Activated CD4-positive, alpha-beta T cell treated with anti-CD3 and anti-CD28 coated beads for 48 hours (primary cell): ENCODE measurements around the gene GLS2.
"Not testable (repeated sequence)": the region's sequence is repeated elsewhere in the genome, so short reads cannot be mapped to it uniquely, and the experiment has no call there.

ENCODE experiments used
- DNase-seq: peaks from one replicate; pipeline ENCODE4 v3.0.0-alpha.2; 2020

Gene GLS2

GRCh38 chr12:56490360-56490759, 2.4 kb upstream of the GLS2 start:
- no peak for DNase-seq

GRCh38 chr12:56487448-56488040, 417 bp downstream of the GLS2 start:
- DNase-seq, result peak; percentile 50

DNA sequence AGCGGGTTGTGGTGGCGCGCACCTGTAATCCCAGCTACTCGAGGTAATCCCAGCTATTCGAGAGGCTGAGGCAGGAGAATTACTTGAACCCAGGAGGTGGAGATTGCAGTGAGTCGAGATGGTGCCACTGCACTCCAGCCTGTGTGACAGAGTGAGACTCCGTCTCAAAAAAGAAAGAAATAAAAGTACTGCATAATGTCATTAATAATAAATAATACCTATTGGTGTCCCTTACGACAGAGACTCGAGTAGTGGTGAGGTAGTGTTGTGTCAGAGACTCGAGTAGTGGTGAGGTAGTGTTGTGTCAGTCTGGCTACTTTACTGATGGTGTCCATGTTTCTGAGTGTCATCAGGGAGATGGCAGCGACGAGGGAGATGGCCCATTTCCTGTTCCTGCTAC, 1.3 kb downstream of the GLS2 start:
- DNase-seq, result no peak

- DNase-seq, result no peak
These were observed 3.4 kb downstream of the GLS2 start for GRCh38 chr12:56484566-56484965.

DNA sequence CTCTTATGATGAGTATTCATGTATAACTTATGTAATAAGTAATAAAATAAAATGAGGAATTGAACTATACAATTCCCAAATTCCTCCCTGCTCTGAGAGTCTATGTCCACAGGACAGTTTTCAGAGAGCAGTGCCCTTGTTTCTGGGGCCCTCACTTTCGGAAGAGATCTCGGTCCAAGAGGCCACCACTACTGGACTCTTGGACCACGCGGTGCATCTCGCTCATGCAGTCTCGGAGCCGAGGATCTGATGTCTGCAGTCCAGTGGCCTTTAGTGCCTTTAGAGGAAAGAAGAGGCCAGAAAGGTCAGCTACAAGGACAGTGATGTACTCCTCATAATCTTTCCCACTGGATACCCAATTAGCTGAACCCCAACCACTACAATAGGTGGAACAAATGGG, 8.3 kb downstream of the GLS2 start:
- DNase-seq, result no peak

DNA sequence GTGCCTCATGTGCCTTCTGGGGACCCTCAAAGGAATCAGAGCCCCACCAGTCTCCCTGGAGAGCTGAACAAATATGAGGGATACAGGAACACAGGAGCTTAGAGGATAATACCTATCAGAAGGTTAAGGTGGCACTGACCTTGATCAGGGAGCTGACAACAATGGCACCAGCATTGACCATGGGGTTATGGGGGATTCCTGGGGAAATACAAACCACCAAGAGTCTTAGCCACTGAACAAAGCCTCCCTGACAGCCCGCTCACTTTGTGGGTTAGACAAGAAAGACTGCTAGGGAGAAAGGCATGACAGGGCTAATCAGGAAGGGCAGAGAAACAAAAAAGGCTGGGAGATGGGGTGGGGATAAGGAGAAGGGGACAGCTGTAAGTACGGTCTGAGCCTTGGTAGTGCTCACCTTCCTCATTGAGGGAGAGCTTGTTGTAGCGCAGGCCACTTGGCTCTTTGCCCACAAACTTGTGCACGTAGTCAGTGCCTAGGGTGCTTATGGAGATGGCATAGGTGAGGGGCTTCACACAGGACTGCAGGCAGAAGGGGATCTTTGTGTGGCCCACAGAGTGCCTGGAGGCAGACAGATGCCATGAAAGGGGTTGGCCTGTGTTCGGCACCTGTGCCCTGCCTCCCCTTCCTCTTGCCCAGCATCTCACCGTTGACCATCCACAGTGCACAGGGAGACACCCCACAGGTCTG, 10.3 kb downstream of the GLS2 start:
- no peak for DNase-seq

DNA sequence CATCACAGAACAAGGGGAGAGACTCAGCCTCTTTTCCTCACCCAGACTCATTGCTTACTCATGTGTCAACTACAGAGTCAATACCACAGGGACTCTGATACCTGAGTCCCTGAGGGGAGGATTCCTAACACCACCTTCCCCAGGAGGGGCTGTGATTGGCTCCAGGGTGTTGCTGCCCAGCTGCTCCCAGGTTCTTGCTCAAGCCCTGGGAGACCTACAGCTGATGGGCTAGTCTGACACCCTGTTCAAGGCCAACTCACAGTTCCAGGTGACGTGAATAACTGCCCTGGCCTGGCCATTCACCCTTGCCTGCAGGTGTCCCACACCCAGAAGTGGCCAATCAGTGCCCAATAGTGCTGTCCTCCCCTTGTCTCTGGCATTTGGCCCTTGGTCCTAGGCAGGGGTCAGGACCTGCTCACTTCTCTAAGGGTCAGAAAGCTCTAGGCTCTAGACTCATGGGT, 11.0 kb downstream of the GLS2 start:
- no peak for DNase-seq

DNA sequence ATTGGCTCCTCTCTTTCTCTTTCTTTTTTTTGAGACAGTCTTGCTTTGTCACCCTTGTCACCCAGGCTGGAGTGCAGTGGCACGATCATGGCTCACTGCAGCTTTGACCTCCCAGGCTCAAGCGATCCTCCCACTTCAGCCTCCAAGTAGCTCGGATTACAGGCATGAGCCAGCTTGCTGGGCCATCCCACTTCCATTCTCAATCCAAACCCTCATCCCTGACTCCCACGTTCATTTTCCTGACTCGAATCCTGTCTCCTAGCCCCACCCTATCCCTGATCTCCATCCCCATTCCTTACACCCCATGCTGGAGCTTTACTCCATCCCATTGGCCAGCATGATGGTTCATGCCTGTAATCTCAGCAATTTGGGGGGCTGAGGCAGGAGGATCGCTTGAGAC, 11.8 kb downstream of the GLS2 start:
- no peak for DNase-seq

DNA sequence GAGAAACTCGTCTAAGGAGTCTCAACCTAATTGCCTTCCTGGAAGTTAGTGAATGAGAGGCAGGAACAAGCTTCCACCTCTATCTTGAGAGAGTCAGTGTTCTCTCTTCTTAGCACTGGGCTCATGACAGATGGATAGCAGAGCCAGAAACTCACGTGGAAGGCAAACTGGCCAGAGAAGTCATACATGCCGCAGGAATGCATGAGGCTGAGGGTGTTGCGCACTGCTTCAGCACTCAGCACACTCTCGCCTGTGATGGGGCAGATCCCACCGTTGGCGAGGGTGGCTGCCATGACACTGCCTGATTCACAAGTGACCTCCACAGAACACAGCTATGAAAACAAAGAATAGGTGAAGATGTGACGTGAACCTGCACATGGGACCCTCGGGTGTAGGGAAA, 13.6 kb downstream of the GLS2 start:
- no peak for DNase-seq

DNA sequence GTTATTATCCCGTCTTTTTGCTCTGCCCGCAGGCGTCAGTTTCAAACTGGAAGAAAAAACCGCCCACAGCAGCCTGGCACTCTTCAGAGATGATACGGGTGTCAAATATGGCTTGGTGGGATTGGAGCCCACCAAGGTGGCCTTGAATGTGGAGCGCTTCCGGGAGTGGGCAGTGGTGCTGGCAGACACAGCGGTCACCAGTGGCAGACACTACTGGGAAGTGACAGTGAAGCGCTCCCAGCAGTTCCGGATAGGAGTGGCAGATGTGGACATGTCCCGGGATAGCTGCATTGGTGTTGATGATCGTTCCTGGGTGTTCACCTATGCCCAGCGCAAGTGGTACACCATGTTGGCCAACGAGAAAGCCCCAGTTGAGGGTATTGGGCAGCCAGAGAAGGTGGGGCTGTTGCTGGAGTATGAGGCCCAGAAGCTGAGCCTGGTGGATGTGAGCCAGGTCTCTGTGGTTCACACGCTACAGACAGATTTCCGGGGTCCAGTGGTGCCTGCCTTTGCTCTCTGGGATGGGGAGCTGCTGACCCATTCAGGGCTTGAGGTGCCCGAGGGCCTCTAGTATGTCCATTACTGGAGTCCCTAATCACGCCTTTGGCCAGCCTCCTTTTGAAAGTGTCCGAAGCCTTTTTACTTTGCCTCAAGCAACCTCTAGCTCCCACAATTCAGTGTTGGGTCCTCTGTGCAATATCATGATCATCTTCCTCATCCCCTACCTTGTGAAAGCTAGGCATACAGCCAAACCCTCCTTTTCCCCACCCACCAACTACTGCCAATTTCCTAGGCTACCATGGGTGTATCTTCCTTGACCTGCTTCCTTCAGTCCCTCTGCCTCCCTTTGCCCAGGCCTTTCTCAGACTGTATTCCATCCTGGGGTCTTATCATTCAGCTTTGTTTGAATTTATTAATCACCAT, 18.7 kb downstream of the GLS2 start:
- peak; percentile 9 for DNase-seq

DNA sequence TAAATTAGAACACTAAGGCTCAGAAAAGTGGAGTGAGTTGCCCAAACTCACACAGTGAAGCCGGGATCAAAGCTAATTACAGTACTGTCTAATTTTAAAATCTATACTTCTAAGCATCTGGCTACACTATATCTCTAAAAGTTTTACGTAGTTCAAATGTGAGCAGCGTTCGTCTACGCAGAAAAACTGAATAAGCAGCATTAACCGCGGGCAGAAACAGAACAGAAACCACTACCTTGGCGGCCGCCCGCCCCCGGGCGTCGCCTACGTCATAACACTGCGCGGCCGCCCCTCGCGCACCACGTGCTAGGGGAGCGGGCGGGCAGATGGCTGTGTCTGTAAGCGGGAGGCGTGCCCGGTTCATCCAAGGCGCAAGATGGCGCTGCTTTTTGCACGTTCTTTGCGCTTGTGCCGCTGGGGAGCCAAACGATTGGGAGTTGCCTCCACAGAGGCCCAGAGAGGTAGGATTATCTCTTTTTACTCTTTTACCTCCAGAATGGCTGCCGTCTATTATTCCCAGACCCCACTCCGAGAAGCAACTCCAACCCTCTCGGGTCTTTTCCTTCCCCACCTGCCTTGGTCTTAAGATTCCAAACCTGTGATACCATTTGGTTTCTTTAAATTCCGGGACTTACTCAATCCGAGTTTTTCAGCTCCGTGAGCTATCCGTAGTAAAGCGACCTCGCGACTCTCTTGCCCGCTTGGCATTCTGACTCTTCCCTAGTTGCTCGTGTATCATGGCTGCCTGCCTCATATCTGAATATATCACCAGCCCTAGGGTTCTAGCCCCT, 19.6 kb downstream of the GLS2 start, which contains the start of gene SPRYD4:
SPRYD4 (plus strand) TSS at position 363 of the 791 bp plus-strand sequence; CDS start at position 377, 14 bp downstream.
- DNase-seq, result peak; percentile 95

- DNase-seq, result no peak
These were observed 25.4 kb downstream of the GLS2 start for GRCh38 chr12:56462565-56462964.

DNA sequence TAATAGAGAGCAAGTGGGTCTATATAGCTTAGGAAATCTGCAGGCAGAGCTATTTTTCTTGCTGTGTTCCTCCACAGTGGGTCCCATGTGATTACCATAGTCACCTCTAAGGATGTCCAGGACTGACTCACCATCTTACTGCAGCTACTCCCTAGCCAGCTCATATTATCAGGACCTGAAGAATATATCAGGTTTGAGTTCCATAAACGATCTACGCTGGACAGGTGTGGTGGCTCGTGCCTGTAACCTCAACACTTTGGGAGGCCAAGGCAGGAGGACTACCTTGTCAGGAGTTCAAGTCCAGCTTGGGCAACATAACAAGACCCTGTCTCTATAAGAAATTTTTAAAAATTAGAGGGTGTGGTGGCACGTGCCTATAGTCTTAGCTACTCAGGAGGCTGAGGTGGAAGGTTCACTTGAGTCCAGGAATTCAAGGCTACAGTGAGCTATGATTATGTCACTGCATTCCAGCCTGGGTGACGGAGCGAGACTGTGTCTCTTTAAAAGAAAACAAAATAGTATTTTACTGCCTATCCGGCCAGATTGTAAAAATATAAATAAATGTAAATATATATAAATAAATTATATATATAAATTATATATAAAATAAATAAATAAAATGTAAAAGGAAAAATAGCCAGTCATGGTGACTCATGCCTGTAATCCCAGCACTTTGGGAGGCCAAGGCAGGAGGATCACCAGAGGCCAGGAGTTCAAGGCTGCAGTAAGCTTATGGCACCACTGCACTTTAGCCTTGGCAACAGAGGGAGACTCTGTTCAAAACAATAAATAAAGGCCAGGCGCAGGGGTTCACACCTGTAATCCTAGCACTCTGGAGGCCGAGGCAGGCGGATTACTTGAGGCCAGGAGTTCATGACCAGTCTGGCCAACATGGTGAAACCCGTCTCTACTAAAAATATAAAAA, 26.5 kb downstream of the GLS2 start:
- no peak for DNase-seq

- DNase-seq, result no peak
These were observed 30.1 kb downstream of the GLS2 start for GRCh38 chr12:56457817-56458216.

DNA sequence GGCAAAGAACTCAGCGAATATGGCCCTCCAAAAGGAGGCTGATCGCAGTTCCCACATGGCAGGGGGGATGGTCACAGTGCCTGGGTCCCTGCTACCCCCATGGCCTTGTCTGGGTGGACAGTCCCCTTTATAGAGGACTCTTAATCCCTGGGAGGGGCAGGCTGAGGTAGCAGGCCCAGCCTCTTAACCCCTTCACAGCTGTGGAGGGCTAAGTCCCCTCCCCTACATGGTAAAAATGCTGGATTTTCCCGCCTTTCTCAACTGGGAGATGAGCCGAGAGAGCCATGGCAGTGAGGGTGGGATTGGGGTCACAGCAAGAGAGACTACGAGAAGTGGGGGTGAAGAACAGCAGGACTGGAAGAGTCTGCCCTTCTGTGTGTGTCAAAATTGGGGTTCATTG, 33.4 kb downstream of the GLS2 start, which contains the start of gene MIP:
MIP (minus strand) TSS at position 101 of the 400 bp plus-strand sequence; CDS start at position 57, 44 bp downstream.
- DNase-seq, result no peak

DNA sequence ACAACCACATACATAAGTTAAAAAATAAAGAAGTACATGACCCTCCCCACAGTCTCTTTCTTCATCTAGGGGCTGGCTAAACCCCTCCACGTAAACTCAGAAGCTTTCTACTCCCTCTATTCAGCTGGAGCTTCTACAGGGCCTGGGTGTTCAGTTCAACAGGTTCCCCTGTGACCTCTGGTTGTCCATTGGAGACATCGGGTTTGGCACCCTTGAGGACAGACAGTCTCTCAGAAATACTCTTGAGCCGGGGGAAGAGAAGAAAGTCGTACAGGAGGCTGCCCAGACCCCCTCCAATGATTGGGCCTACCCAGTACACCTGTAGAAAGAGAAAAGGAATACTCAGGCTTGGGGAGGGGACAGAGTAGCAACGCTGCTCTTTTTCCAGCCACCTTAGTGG, 36.8 kb downstream of the GLS2 start:
- no peak for DNase-seq

GRCh38 chr12:56450241-56450640, 37.7 kb downstream of the GLS2 start:
- no peak for DNase-seq

DNA sequence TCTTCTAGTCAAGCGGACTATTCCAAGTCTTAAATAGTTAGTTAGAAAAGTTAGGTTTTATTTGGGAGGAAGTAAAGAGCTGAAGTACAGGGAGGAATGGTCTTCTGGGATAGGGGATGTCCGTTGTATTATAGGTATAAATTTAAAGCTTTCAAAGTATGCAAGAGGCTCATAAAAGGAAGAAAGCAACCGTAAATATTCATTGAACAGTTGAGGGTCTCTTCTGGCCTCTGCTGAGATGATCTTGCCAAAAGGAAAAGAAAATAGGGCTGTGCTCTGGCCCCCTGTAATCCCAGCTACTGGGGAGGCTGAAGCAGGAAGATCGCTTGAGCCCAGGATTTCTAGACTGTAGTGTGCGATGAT, 38.4 kb downstream of the GLS2 start:
- DNase-seq, result no peak

- peak; percentile 90 for DNase-seq
These were observed 38.9 kb downstream of the GLS2 start, which contains the start of gene TIMELESS for GRCh38 chr12:56448860-56449621. Gene TIMELESS (minus strand): TSS chr12:56449426. CDS start chr12:56434170, 15,256 bp downstream.

GRCh38 chr12:56443208-56443607, 44.8 kb downstream of the GLS2 start:
- DNase-seq, result not testable (repeated sequence)
